CD14-positive monocyte (primary cell): ENCODE results near the gene PKP4. TPM values are rescaled to one million over a fixed set of nuclear protein-coding genes. Genes with fewer than 3 reads are reported as not detected.

Experiments used
- DNase-seq, 3 donors: peaks; one replicate each; pipeline ENCODE4 v3.0.0-alpha.2; 2011 to 2022
- H2AFZ ChIP-seq: 2 replicates; pipeline ENCODE4 v1.6.0; 2012; ENCODE audit warnings: mild to moderate bottlenecking, low read depth, low read length, inconsistent platforms; ENCODE audit not compliant: insufficient read depth, poor library complexity, severe bottlenecking
- H3K27ac ChIP-seq, 2 donors: 1 replicate in 1 of 2; 2 replicates in 1 of 2; pipeline ENCODE4 v1.5.1; 2012 to 2013; ENCODE audit warnings: low read length in 2 of 2, control low read depth in 1 of 2, inconsistent platforms in 1 of 2, low read depth in 1 of 2, mild to moderate bottlenecking in 1 of 2
- H3K27me3 ChIP-seq, 2 donors: one replicate each; pipeline versions ENCODE4 v1.6.0 to v1.6.1; 2011 to 2013; ENCODE audit warnings: low read length in 2 of 2; ENCODE audit not compliant: control insufficient read depth in 2 of 2, insufficient read depth in 2 of 2
- H3K36me3 ChIP-seq, 2 donors: replicated peaks in 1 of 2; 1 replicate in 1 of 2; 2 replicates in 1 of 2; pipeline versions ENCODE4 v1.5.1 to v1.6.1; 2012 to 2013; ENCODE audit warnings: low read length in 2 of 2, control low read depth in 1 of 2, inconsistent platforms in 1 of 2, mild to moderate bottlenecking in 1 of 2; ENCODE audit not compliant: insufficient read depth in 2 of 2, control insufficient read depth in 1 of 2
- H3K4me1 ChIP-seq, 2 donors: 1 replicate in 1 of 2; 2 replicates in 1 of 2; pipeline versions ENCODE4 v1.5.1 to v1.6.1; 2012 to 2013; ENCODE audit warnings: low read length in 2 of 2, control low read depth in 1 of 2, inconsistent platforms in 1 of 2, mild to moderate bottlenecking in 1 of 2, moderate library complexity in 1 of 2; ENCODE audit not compliant: insufficient read depth in 2 of 2, control insufficient read depth in 1 of 2
- H3K4me2 ChIP-seq: replicated peaks from 2 replicates; pipeline ENCODE3; 2012; ENCODE audit warnings: low read length, moderate library complexity, mild to moderate bottlenecking; ENCODE audit not compliant: poor library complexity, severe bottlenecking; ENCODE audit errors: extremely low read depth
- H3K4me3 ChIP-seq, 3 experiments: fragments of 200-600 bp in 1 of 3; sonication (generic) in 1 of 3; replicated peaks in 1 of 3; 1 replicate in 2 of 3; 2 replicates in 1 of 3; pipeline ENCODE4 v1.5.1; 2011 to 2013; ENCODE audit warnings: low read length in 3 of 3, mild to moderate bottlenecking in 3 of 3, control low read depth in 2 of 3, low read depth in 2 of 3, inconsistent platforms in 1 of 3, moderate library complexity in 1 of 3
- H3K79me2 ChIP-seq: 2 replicates; pipeline ENCODE4 v1.6.0; 2012; ENCODE audit warnings: mild to moderate bottlenecking, control low read depth, inconsistent platforms, low read length, moderate library complexity; ENCODE audit not compliant: insufficient read depth
- H3K9ac ChIP-seq: 2 replicates; pipeline ENCODE4 v1.6.0; 2017; ENCODE audit warnings: low read length, mild to moderate bottlenecking; ENCODE audit not compliant: insufficient read depth, poor library complexity, severe bottlenecking
- H3K9me3 ChIP-seq, 2 donors: replicated peaks in 1 of 2; 1 replicate in 1 of 2; 2 replicates in 1 of 2; pipeline versions ENCODE4 v1.5.1 to v1.6.1; 2012 to 2013; ENCODE audit warnings: low read length in 2 of 2, control low read depth in 1 of 2; ENCODE audit not compliant: control insufficient read depth in 1 of 2, insufficient read depth in 1 of 2
- H4K20me1 ChIP-seq: 2 replicates; pipeline ENCODE4 v1.6.0; 2012; ENCODE audit warnings: mild to moderate bottlenecking, low read length, control low read depth, moderate library complexity; ENCODE audit not compliant: insufficient read depth
- H3K27ac Mint-ChIP-seq, 7 donors: one replicate each; pipeline ENCODE4 v1.8.0; 2020; ENCODE audit warnings: mild to moderate bottlenecking in 7 of 7, mixed read lengths in 7 of 7, moderate library complexity in 6 of 7, inconsistent platforms in 2 of 7
- H3K27me3 Mint-ChIP-seq, 3 donors: one replicate each; pipeline ENCODE4 v1.8.0; 2021 to 2022; ENCODE audit warnings: low read depth in 3 of 3, mild to moderate bottlenecking in 3 of 3, mixed read lengths in 3 of 3, moderate library complexity in 3 of 3, inconsistent platforms in 1 of 3
- H3K36me3 Mint-ChIP-seq, 2 donors: one replicate each; pipeline ENCODE4 v1.8.0; 2020; ENCODE audit warnings: mixed read lengths in 2 of 2, inconsistent platforms in 1 of 2, mild to moderate bottlenecking in 1 of 2
- H3K4me1 Mint-ChIP-seq: one replicate; pipeline ENCODE4 v1.8.0; 2020; ENCODE audit warnings: mild to moderate bottlenecking, mixed read lengths
- H3K4me3 Mint-ChIP-seq, 2 donors: one replicate each; pipeline ENCODE4 v1.8.0; 2020; ENCODE audit warnings: mild to moderate bottlenecking in 2 of 2, mixed read lengths in 2 of 2, moderate library complexity in 1 of 2
- H3K9me3 Mint-ChIP-seq, 7 donors: one replicate each; pipeline ENCODE4 v1.8.0; 2020 to 2022; ENCODE audit warnings: mixed read lengths in 7 of 7, mild to moderate bottlenecking in 6 of 7, moderate library complexity in 6 of 7, inconsistent platforms in 2 of 7
- WGBS: methylation state at CpG from one replicate; pipeline ENCODE4 v1.1.5; 2013; ENCODE audit warnings: missing lambda C conversion rate; ENCODE audit not compliant: insufficient coverage; 5-methylcytosine and 5-hydroxymethylcytosine counted together
- intact Hi-C, 2 donors: fragments of 100-400 bp; cut with micrococcal nuclease; formaldehyde crosslinking; loops; one replicate each; pipeline versions ENCODE4 v1.15.0 to v1.15.1; 2023
- polyA plus RNA-seq, 3 donors: library from polyadenylated mRNA; depleted of rRNA in 1 of 3; unstranded in 2 of 3; stranded (reverse) in 1 of 3; fragments of 300-500 nt in 2 of 3; fragments of >200 nt in 1 of 3; fragmentation: Illumina TruSeq in 2 of 3; gene quantifications; 1 replicate in 2 of 3; 2 replicates in 1 of 3; pipeline ENCODE4 v1.2.3, GENCODE V29; 2012 to 2021
- TF ChIP-seq, protein P1 (sequence below): fragments of 200-600 bp; IDR thresholded peaks from one replicate; pipeline ENCODE4 v1.8.0; 2022; ENCODE audit warnings: antibody characterized with exemption, mild to moderate bottlenecking

Gene PKP4
- polyA plus RNA-seq, 3 donors, result 0.33 to 9.4 (median 0.73) TPM

DNA sequence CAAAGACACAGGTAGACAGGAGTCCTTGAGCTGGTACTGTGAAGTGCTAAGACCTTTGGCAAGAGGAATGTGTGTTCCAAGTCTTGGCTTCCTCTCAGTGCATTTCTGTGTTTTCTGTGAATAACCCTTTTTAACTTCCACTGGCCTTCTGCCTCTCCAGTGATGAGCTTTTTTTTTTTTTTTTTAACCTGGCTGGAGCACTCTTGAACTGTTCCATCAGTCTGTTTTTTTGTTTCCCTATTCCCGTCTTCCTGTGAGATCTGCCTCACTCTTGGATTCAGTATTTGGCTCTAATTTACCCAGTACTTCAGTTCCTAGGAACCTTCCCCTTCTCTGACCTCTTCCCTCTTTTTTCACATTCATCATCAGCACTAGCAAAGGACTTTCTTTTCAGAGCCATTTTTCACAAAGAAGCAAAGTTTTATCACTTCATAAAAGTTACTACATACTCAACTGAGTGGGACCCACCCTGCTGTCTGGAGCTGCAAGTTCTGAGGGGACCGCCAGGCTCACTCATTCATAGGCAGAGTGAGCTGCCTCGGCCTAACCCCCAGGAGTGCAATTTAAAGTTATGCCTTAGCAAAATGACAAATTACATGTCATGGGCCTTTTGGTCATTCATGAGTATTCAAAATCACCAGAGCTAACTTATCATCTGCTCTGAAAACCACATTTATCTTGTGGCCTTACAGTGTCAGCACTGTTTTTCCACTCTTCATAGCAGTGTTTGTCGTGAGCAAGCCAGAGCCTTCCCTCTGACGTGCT lies 211.4 kb downstream of the PKP4 start:
- WGBS, result 92% methylated on average over 3 of the region's 5 CpGs
- peaks cover 48 to 55% of the 10 kb centered on the region in 2 donors for H3K36me3 Mint-ChIP-seq

DNA sequence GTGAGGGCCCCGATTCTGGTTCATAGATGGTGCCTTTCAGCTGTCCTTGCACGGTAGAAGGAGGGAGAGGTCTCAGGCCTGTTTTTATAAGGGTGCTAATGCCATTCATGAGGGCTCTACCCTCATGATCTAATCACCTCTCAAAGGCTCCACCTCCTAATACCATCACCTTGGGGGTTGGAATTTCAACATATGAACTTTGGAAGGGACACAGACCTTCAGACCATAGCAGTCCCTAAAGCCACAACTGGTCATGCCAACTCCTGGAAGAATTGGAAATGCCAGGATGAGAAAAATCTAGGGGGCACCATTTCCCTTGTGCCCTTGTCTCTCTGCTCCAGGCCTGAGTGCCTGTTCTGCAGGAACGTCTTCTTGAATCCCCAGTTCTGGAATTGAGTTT lies 213.5 kb downstream of the PKP4 start:
- Histone ChIP-seq H2AFZ (no peak overlapping the region), H3K4me2 (no peak overlapping the region), H3K9me3 (no peaks in the 10 kb centered on the region), H3K27me3 (no peaks in the 10 kb centered on the region), H3K9ac (no peak overlapping the region), H3K4me3 (no peak overlapping the region), H3K36me3 (peaks cover 32 to 77% of the 10 kb centered on the region in 2 donors), H4K20me1 (no peaks in the 10 kb centered on the region), H3K4me1 (no peaks in the 10 kb centered on the region), H3K27ac (no peak overlapping the region), H3K79me2 (no peaks in the 10 kb centered on the region)
- 100% methylated on average over 1 of the region's 3 CpGs for WGBS
- H3K27me3 Mint-ChIP-seq, result peaks cover 0 to 2% (median 0%) of the 10 kb centered on the region in 3 donors
- no peaks in the 10 kb centered on the region for H3K9me3 Mint-ChIP-seq
- H3K4me3 Mint-ChIP-seq, result no peak overlapping the region
- TF ChIP-seq, protein P1, sequence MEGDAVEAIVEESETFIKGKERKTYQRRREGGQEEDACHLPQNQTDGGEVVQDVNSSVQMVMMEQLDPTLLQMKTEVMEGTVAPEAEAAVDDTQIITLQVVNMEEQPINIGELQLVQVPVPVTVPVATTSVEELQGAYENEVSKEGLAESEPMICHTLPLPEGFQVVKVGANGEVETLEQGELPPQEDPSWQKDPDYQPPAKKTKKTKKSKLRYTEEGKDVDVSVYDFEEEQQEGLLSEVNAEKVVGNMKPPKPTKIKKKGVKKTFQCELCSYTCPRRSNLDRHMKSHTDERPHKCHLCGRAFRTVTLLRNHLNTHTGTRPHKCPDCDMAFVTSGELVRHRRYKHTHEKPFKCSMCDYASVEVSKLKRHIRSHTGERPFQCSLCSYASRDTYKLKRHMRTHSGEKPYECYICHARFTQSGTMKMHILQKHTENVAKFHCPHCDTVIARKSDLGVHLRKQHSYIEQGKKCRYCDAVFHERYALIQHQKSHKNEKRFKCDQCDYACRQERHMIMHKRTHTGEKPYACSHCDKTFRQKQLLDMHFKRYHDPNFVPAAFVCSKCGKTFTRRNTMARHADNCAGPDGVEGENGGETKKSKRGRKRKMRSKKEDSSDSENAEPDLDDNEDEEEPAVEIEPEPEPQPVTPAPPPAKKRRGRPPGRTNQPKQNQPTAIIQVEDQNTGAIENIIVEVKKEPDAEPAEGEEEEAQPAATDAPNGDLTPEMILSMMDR, result no peak
- no peaks in the 10 kb centered on the region for H3K4me1 Mint-ChIP-seq
- intact Hi-C loops, result no loop called here
- H3K27ac Mint-ChIP-seq, result no peak overlapping the region
- no peak for DNase-seq
- H3K36me3 Mint-ChIP-seq, result peaks cover 56 to 67% of the 10 kb centered on the region in 2 donors

More for the DNA sequence above, 211.4 kb downstream of the PKP4 start:
- Histone ChIP-seq H3K27ac (no peak overlapping the region), H3K27me3 (no peaks in the 10 kb centered on the region), H3K4me2 (no peak overlapping the region), H3K4me1 (no peaks in the 10 kb centered on the region), H2AFZ (no peak overlapping the region), H3K9ac (no peak overlapping the region), H3K4me3 (no peak overlapping the region), H4K20me1 (no peaks in the 10 kb centered on the region), H3K9me3 (no peaks in the 10 kb centered on the region), H3K79me2 (no peaks in the 10 kb centered on the region), H3K36me3 (peaks cover 24 to 77% of the 10 kb centered on the region in 2 donors)
- H3K4me3 Mint-ChIP-seq, result no peak overlapping the region
- no peak overlapping the region for H3K27ac Mint-ChIP-seq
- intact Hi-C loops, result no loop called here
- DNase-seq, result no peak
- H3K4me1 Mint-ChIP-seq, result no peaks in the 10 kb centered on the region
- no peaks in the 10 kb centered on the region for H3K27me3 Mint-ChIP-seq
- H3K9me3 Mint-ChIP-seq, result no peaks in the 10 kb centered on the region
- TF ChIP-seq, protein P1, result no peak
